HAP-1 (cell line): Measurements from ENCODE around the gene RUNX3.

ENCODE experiments used
- DNase-seq, 2 experiments: peaks; one replicate each; pipeline ENCODE4 v3.0.0-alpha.2; 2016 to 2020; ENCODE audit warnings: low spot score in 2 of 2
- H3K27me3 ChIP-seq: fragments of 250-450 bp; sonication (Bioruptor Pico); 2 replicates; pipeline ENCODE4 v1.5.1; 2020; ENCODE audit warnings: low read depth, mild to moderate bottlenecking, moderate library complexity
- H3K36me3 ChIP-seq: fragments of 250-450 bp; sonication (Bioruptor Pico); replicated peaks from 2 replicates; pipeline ENCODE4 v1.5.1; 2020; ENCODE audit warnings: mild to moderate bottlenecking
- H3K4me1 ChIP-seq: fragments of 250-450 bp; sonication (Bioruptor Pico); 2 replicates; pipeline ENCODE4 v1.5.1; 2020; ENCODE audit warnings: mild to moderate bottlenecking
- H3K4me3 ChIP-seq: fragments of 250-450 bp; sonication (Bioruptor Pico); 2 replicates; pipeline ENCODE4 v1.5.1; 2020; ENCODE audit warnings: mild to moderate bottlenecking, moderate library complexity
- H3K9me3 ChIP-seq: fragments of 250-450 bp; sonication (Bioruptor Pico); 2 replicates; pipeline ENCODE4 v1.5.1; 2020; ENCODE audit warnings: mild to moderate bottlenecking, moderate library complexity
- in situ Hi-C: fragments of 300-500 bp; cut with MboI; formaldehyde crosslinking; loops from 3 replicates; pipeline ENCODE4 v1.14.3; 2020; ENCODE audit warnings: low sequenced_read_pairs, inconsistent platforms, mixed read lengths

RUNX3 gene

GRCh38 chr1:24925963-24926362, 4.1 kb downstream of the RUNX3 start:
- H3K9me3 ChIP-seq: no peaks in the 10 kb centered on the region
- H3K4me1 ChIP-seq: peaks cover 10% of the 10 kb centered on the region; the same call in 1 of the 2 replicates
- H3K4me3 ChIP-seq: no peak overlapping the region
- no peak for DNase-seq
- H3K36me3 ChIP-seq: peaks cover 10% of the 10 kb centered on the region
- in situ Hi-C loops: no loop called here
- H3K27me3 ChIP-seq: no peaks in the 10 kb centered on the region

- peaks cover 12% of the 10 kb centered on the region for H3K36me3 ChIP-seq
- H3K4me1 ChIP-seq: peaks cover 6% of the 10 kb centered on the region; the same call in 1 of the 2 replicates
- no peak for DNase-seq
- H3K9me3 ChIP-seq: no peaks in the 10 kb centered on the region
- H3K27me3 ChIP-seq: no peaks in the 10 kb centered on the region
- in situ Hi-C loops: no loop called here
- H3K4me3 ChIP-seq: no peak overlapping the region
These were observed 4.8 kb downstream of the RUNX3 start for GRCh38 chr1:24925082-24925779.

GRCh38 chr1:24923485-24924113, 6.5 kb downstream of the RUNX3 start:
- in situ Hi-C loops: no loop called here
- H3K4me1 ChIP-seq: peaks cover 6% of the 10 kb centered on the region; the same call in 1 of the 2 replicates
- H3K9me3 ChIP-seq: no peaks in the 10 kb centered on the region
- no peak for DNase-seq
- no peaks in the 10 kb centered on the region for H3K27me3 ChIP-seq
- no peak overlapping the region for H3K4me3 ChIP-seq
- peaks cover 20% of the 10 kb centered on the region for H3K36me3 ChIP-seq

- in situ Hi-C loops: no loop called here
- Histone ChIP-seq H3K4me3 (no peak overlapping the region), H3K4me1 (peaks cover under 1% of the 10 kb centered on the region; the same call in 1 of the 2 replicates), H3K9me3 (no peaks in the 10 kb centered on the region), H3K36me3 (peaks cover 25% of the 10 kb centered on the region), H3K27me3 (no peaks in the 10 kb centered on the region)
- DNase-seq: no peak
These were observed 8.0 kb downstream of the RUNX3 start for GRCh38 chr1:24921938-24922662.

GRCh38 chr1:24921412-24921811, 8.7 kb downstream of the RUNX3 start:
- H3K27me3 ChIP-seq: no peaks in the 10 kb centered on the region
- no peaks in the 10 kb centered on the region for H3K4me1 ChIP-seq
- DNase-seq: no peak
- peaks cover 25% of the 10 kb centered on the region for H3K36me3 ChIP-seq
- in situ Hi-C loops: no loop called here
- H3K4me3 ChIP-seq: no peak overlapping the region
- H3K9me3 ChIP-seq: no peaks in the 10 kb centered on the region

- no peaks in the 10 kb centered on the region for H3K9me3 ChIP-seq
- no peaks in the 10 kb centered on the region for H3K4me1 ChIP-seq
- H3K27me3 ChIP-seq: no peaks in the 10 kb centered on the region
- H3K36me3 ChIP-seq: peaks cover 18% of the 10 kb centered on the region
- in situ Hi-C loops: no loop called here
- no peak overlapping the region for H3K4me3 ChIP-seq
- DNase-seq: no peak
These were observed 9.5 kb downstream of the RUNX3 start for GRCh38 chr1:24920533-24920925.

GRCh38 chr1:24919791-24920532, 10.1 kb downstream of the RUNX3 start:
- Histone ChIP-seq H3K4me1 (no peaks in the 10 kb centered on the region), H3K9me3 (no peaks in the 10 kb centered on the region), H3K27me3 (no peaks in the 10 kb centered on the region), H3K36me3 (peaks cover 18% of the 10 kb centered on the region), H3K4me3 (no peak overlapping the region)
- DNase-seq: no peak
- in situ Hi-C loops: no loop called here

DNA sequence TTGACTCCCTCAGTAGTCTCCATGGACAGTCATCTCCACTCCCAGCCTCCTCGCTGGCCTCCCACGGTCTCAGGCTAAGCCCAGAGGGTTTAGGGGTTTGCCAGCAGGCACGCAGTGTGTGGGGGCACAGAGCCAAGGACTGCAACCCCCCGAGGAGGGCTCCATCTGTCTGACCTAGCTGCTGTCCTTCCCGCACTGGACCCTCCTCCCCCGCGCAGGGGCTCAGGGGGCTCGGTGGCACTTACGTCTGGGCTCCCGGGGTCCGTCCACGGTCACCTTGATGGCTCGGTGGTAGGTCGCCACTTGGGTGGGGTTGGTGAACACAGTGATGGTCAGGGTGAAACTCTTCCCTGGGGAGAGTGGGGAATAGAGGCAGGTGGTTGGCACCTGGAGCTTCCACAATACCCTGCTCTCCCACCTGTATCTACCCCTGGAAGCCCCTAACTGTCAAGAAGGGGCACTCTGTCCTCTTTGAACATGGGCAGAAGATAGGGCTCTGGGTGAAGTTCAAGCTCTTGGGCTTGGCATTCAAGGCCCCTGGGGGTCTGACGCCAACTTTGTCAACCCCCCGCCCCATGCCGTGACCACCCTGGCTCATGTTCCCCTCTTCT, 11.0 kb downstream of the RUNX3 start:
- in situ Hi-C loops: no loop called here
- no peak for DNase-seq
- Histone ChIP-seq H3K36me3 (peaks cover 19% of the 10 kb centered on the region), H3K4me3 (no peak overlapping the region), H3K27me3 (no peaks in the 10 kb centered on the region), H3K9me3 (no peaks in the 10 kb centered on the region), H3K4me1 (no peaks in the 10 kb centered on the region)

- Histone ChIP-seq H3K36me3 (peaks cover 22% of the 10 kb centered on the region), H3K4me1 (no peaks in the 10 kb centered on the region), H3K4me3 (no peak overlapping the region), H3K9me3 (no peaks in the 10 kb centered on the region), H3K27me3 (no peaks in the 10 kb centered on the region)
- DNase-seq: no peak
- in situ Hi-C loops: no loop called here
These were observed 11.7 kb downstream of the RUNX3 start for GRCh38 chr1:24918370-24918769.

GRCh38 chr1:24917327-24918074, 12.6 kb downstream of the RUNX3 start:
- Histone ChIP-seq H3K27me3 (no peaks in the 10 kb centered on the region), H3K9me3 (no peaks in the 10 kb centered on the region), H3K36me3 (peaks cover 22% of the 10 kb centered on the region), H3K4me1 (no peaks in the 10 kb centered on the region), H3K4me3 (no peak overlapping the region)
- DNase-seq: no peak
- in situ Hi-C loops: no loop called here

GRCh38 chr1:24915816-24916602, 14.1 kb downstream of the RUNX3 start:
- Histone ChIP-seq H3K9me3 (no peaks in the 10 kb centered on the region), H3K27me3 (no peaks in the 10 kb centered on the region), H3K4me3 (no peak overlapping the region), H3K36me3 (peaks cover 22% of the 10 kb centered on the region), H3K4me1 (no peaks in the 10 kb centered on the region)
- in situ Hi-C loops: no loop called here
- DNase-seq: no peak
